Activated CD8-positive, alpha-beta memory T cell treated with anti-CD3 and anti-CD28 coated beads, Interleukin-2, amount 10 ng/mL, durations not matched to agents 7 days and 5 days (primary cell): ENCODE measurements around the gene VPS52. TPM values are rescaled to one million over a fixed set of nuclear protein-coding genes. Genes with fewer than 3 reads are reported as not detected.
A peak's percentile ranks its signal among the peaks of the same experiment; 100 is the strongest.

Source experiments
- ATAC-seq: fragments of 150-1000 bp; cut with Tn5 transposase; one replicate; pipeline ENCODE4 v1.10.0; 2021; ENCODE audit warnings: moderate library complexity
- CTCF ChIA-PET: fragments of 350-600 bp; sonication (Branson Sonifier 250); formaldehyde crosslinking; loops from one replicate; lab custom pipeline; 2021; ENCODE audit warnings: antibody characterized with exemption; lab: Charles Lee
- DNase-seq: peaks from one replicate; pipeline ENCODE4 v3.0.0-alpha.2; 2020
- H3K27ac Mint-ChIP-seq: one replicate; pipeline ENCODE4 v1.8.0; 2021; ENCODE audit warnings: mild to moderate bottlenecking, mixed read lengths
- H3K27me3 Mint-ChIP-seq: one replicate; pipeline ENCODE4 v1.8.0; 2021; ENCODE audit warnings: mixed read lengths
- H3K36me3 Mint-ChIP-seq: one replicate; pipeline ENCODE4 v1.8.0; 2021; ENCODE audit warnings: mild to moderate bottlenecking, mixed read lengths
- H3K4me1 Mint-ChIP-seq: one replicate; pipeline ENCODE4 v1.8.0; 2021; ENCODE audit warnings: mixed read lengths
- H3K4me3 Mint-ChIP-seq: one replicate; pipeline ENCODE4 v1.8.0; 2021; ENCODE audit warnings: mild to moderate bottlenecking, moderate library complexity, mixed read lengths
- H3K9me3 Mint-ChIP-seq: one replicate; pipeline ENCODE4 v1.8.0; 2022; ENCODE audit warnings: low read depth, mixed read lengths
- total RNA-seq, 2 experiments: library from RNA; stranded (reverse); gene quantifications; one replicate each; pipeline ENCODE4 v1.2.3, GENCODE V29; 2021

The VPS52 gene
- total RNA-seq: 10 to 100 TPM; 60.6 to 63.3 TPM

GRCh38 chr6:33271468-33272274 lies at the start of gene VPS52, which contains the start of gene RPS18:
Gene VPS52 (minus strand): TSS chr6:33271876. CDS start chr6:33271675, 201 bp downstream.
Gene RPS18 (plus strand): TSS chr6:33272075. CDS start chr6:33272120, 45 bp downstream.
- Mint-ChIP-seq H3K27ac (peak within 1 kb of the TSS; percentile 98), H3K4me1 (peaks cover 58% of the 10 kb centered on the region), H3K4me3 (peak within 1 kb of the TSS; percentile 88), H3K9me3 (no peaks in the 10 kb centered on the region), H3K36me3 (peaks cover 61% of the 10 kb centered on the region), H3K27me3 (no peaks in the 10 kb centered on the region)
- CTCF ChIA-PET: interaction anchor here (0.6 to 4.6 kb wide), 13 partner anchors 16 to 300 kb away, joined by 3 to 33 read pairs (median 5); partner anchors contain the start of genes PFDN6, RGL2, WDR46 and ZBTB22
- ATAC-seq: peak; percentile 90
- peak; percentile 96 for DNase-seq

- H3K9me3 Mint-ChIP-seq: no peaks in the 10 kb centered on the region
- H3K4me1 Mint-ChIP-seq: peaks cover 66% of the 10 kb centered on the region
- CTCF ChIA-PET: interaction anchor here (1.0 kb wide), 1 partner anchor 105 kb away, joined by 3 read pairs; no protein-coding TSS in a partner anchor
- H3K4me3 Mint-ChIP-seq: peak overlapping the region; percentile 94
- ATAC-seq (no peak), DNase-seq (no peak)
- H3K27ac Mint-ChIP-seq: peak overlapping the region; percentile 98
- H3K27me3 Mint-ChIP-seq: no peaks in the 10 kb centered on the region
- H3K36me3 Mint-ChIP-seq: peaks cover 42% of the 10 kb centered on the region
Observed at GRCh38 chr6:33321227-33321626, 49.6 kb upstream of the VPS52 start.

- ATAC-seq (no peak), DNase-seq (no peak)
- Mint-ChIP-seq H3K4me1 (peaks cover 70% of the 10 kb centered on the region), H3K36me3 (peaks cover 42% of the 10 kb centered on the region), H3K27me3 (no peaks in the 10 kb centered on the region), H3K27ac (peak overlapping the region; percentile 61), H3K9me3 (no peaks in the 10 kb centered on the region), H3K4me3 (peak overlapping the region; percentile 94)
- CTCF ChIA-PET: interaction anchor here (1.0 to 1.4 kb wide), 2 partner anchors 31 to 106 kb away, joined by 3 read pairs; partner anchors contain the start of gene PFDN6
Observed at GRCh38 chr6:33320315-33321181, 48.9 kb upstream of the VPS52 start.

GRCh38 chr6:33319939-33320314 lies 48.3 kb upstream of the VPS52 start:
- Mint-ChIP-seq H3K4me3 (no peak overlapping the region), H3K27ac (peak overlapping the region; percentile 33), H3K27me3 (no peaks in the 10 kb centered on the region), H3K4me1 (peaks cover 77% of the 10 kb centered on the region), H3K36me3 (peaks cover 42% of the 10 kb centered on the region), H3K9me3 (no peaks in the 10 kb centered on the region)
- no peak for ATAC-seq
- CTCF ChIA-PET: interaction anchor here (0.5 to 3.5 kb wide), 3 partner anchors 11 to 30 kb away, joined by 3 to 21 read pairs (median 3); partner anchors contain the start of gene PFDN6
- no peak for DNase-seq

- CTCF ChIA-PET: interaction anchor here (0.8 to 3.5 kb wide), 6 partner anchors 19 to 100 kb away, joined by 3 to 21 read pairs (median 5); partner anchors contain the start of genes CUTA, PFDN6, RGL2 and WDR46
- no peaks in the 10 kb centered on the region for H3K9me3 Mint-ChIP-seq
- peaks cover 42% of the 10 kb centered on the region for H3K36me3 Mint-ChIP-seq
- H3K4me1 Mint-ChIP-seq: peaks cover 74% of the 10 kb centered on the region
- peak overlapping the region; percentile 91 for H3K27ac Mint-ChIP-seq
- DNase-seq (no peak), ATAC-seq (no peak)
- peak overlapping the region; percentile 90 for H3K4me3 Mint-ChIP-seq
- H3K27me3 Mint-ChIP-seq: no peaks in the 10 kb centered on the region
Observed at GRCh38 chr6:33318426-33319073, 46.9 kb upstream of the VPS52 start.

GRCh38 chr6:33317669-33318425 lies 46.2 kb upstream of the VPS52 start, which contains the start of gene ZBTB22:
Gene ZBTB22 (minus strand): TSS chr6:33317744. CDS start chr6:33316916, 828 bp downstream.
- CTCF ChIA-PET: interaction anchor here (0.7 to 3.5 kb wide), 10 partner anchors 14 to 1328 kb away, joined by 3 to 21 read pairs (median 4); partner anchors contain the start of genes B3GALT4, CUTA, PFDN6 and RGL2
- no peaks in the 10 kb centered on the region for H3K9me3 Mint-ChIP-seq

GRCh38 chr6:33317419-33317668 lies 45.7 kb upstream of the VPS52 start:
- Mint-ChIP-seq H3K4me3 (peak overlapping the region; percentile 90), H3K27ac (peak overlapping the region; percentile 70)
- CTCF ChIA-PET: interaction anchor here (0.6 to 3.5 kb wide), 8 partner anchors 15 to 1108 kb away, joined by 3 to 21 read pairs (median 6); partner anchors contain the start of genes B3GALT4, PFDN6, RGL2 and RPS18

More at GRCh38 chr6:33317669-33318425, 46.2 kb upstream of the VPS52 start, which contains the start of gene ZBTB22:
- DNase-seq: peak; percentile 98
- H3K36me3 Mint-ChIP-seq: peaks cover 42% of the 10 kb centered on the region
- H3K4me1 Mint-ChIP-seq: peaks cover 72% of the 10 kb centered on the region
- peak; percentile 71 for ATAC-seq
- H3K27me3 Mint-ChIP-seq: no peaks in the 10 kb centered on the region
- H3K4me3 Mint-ChIP-seq: peak within 1 kb of the TSS; percentile 90
- H3K27ac Mint-ChIP-seq: peak within 1 kb of the TSS; percentile 91

GRCh38 chr6:33316603-33317418 lies 45.1 kb upstream of the VPS52 start:
- peak overlapping the region; percentile 70 for H3K27ac Mint-ChIP-seq
- H3K36me3 Mint-ChIP-seq: peaks cover 44% of the 10 kb centered on the region
- H3K27me3 Mint-ChIP-seq: no peaks in the 10 kb centered on the region
- CTCF ChIA-PET: interaction anchor here (0.6 to 3.5 kb wide), 7 partner anchors 15 to 1108 kb away, joined by 3 to 21 read pairs (median 7); partner anchors contain the start of genes B3GALT4, PFDN6, RGL2 and RPS18
- H3K4me1 Mint-ChIP-seq: peaks cover 77% of the 10 kb centered on the region
- DNase-seq (peak; percentile 50), ATAC-seq (no peak)
- H3K4me3 Mint-ChIP-seq: peak overlapping the region; percentile 90
- H3K9me3 Mint-ChIP-seq: no peaks in the 10 kb centered on the region

More at GRCh38 chr6:33317419-33317668, 45.7 kb upstream of the VPS52 start:
- H3K36me3 Mint-ChIP-seq: peaks cover 44% of the 10 kb centered on the region
- no peak for ATAC-seq
- DNase-seq: no peak
- H3K4me1 Mint-ChIP-seq: peaks cover 76% of the 10 kb centered on the region
- H3K27me3 Mint-ChIP-seq: no peaks in the 10 kb centered on the region
- H3K9me3 Mint-ChIP-seq: no peaks in the 10 kb centered on the region

GRCh38 chr6:33315793-33316602 lies 44.3 kb upstream of the VPS52 start:
- no peak for ATAC-seq
- H3K9me3 Mint-ChIP-seq: no peaks in the 10 kb centered on the region
- H3K36me3 Mint-ChIP-seq: peaks cover 42% of the 10 kb centered on the region
- H3K27me3 Mint-ChIP-seq: no peaks in the 10 kb centered on the region
- CTCF ChIA-PET: no interaction called here
- no peak overlapping the region for H3K27ac Mint-ChIP-seq
- H3K4me1 Mint-ChIP-seq: peaks cover 75% of the 10 kb centered on the region
- DNase-seq: no peak
- H3K4me3 Mint-ChIP-seq: peak overlapping the region; percentile 90

- ATAC-seq (no peak), DNase-seq (peak; percentile 45)
- CTCF ChIA-PET: no interaction called here
- Mint-ChIP-seq H3K27ac (peak overlapping the region; percentile 99), H3K4me1 (peaks cover 70% of the 10 kb centered on the region), H3K36me3 (peaks cover 40% of the 10 kb centered on the region), H3K27me3 (no peaks in the 10 kb centered on the region), H3K4me3 (peak overlapping the region; percentile 98), H3K9me3 (no peaks in the 10 kb centered on the region)
Observed at GRCh38 chr6:33314943-33315792, 43.5 kb upstream of the VPS52 start.
